Hematopoietic multipotent progenitor cell (in vitro differentiated cells): ENCODE data around the gene SERPINH1. TPM values are rescaled to one million over a fixed set of nuclear protein-coding genes. Genes with fewer than 3 reads are reported as not detected.
A peak's percentile ranks its signal among the peaks of the same experiment; 100 is the strongest.
"Not testable (repeated sequence)": the region's sequence is repeated elsewhere in the genome, so short reads cannot be mapped to it uniquely, and the experiment has no call there.

ENCODE experiments used
- DNase-seq, 3 donors: peaks; one replicate each; pipeline ENCODE4 v3.0.0-alpha.2; 2011 to 2015; ENCODE audit warnings: low read depth in 2 of 3, low spot score in 2 of 3
- total RNA-seq: library from RNA; depleted of rRNA; stranded (reverse); fragments of >200 nt; gene quantifications from one replicate; pipeline ENCODE4 v1.2.3, GENCODE V29; 2012

SERPINH1 gene
- total RNA-seq, 1 donor: 92.4 TPM

- DNase-seq: no peak
These were observed 10.7 kb downstream of the SERPINH1 start for GRCh38 chr11:75572744-75573143.

DNA sequence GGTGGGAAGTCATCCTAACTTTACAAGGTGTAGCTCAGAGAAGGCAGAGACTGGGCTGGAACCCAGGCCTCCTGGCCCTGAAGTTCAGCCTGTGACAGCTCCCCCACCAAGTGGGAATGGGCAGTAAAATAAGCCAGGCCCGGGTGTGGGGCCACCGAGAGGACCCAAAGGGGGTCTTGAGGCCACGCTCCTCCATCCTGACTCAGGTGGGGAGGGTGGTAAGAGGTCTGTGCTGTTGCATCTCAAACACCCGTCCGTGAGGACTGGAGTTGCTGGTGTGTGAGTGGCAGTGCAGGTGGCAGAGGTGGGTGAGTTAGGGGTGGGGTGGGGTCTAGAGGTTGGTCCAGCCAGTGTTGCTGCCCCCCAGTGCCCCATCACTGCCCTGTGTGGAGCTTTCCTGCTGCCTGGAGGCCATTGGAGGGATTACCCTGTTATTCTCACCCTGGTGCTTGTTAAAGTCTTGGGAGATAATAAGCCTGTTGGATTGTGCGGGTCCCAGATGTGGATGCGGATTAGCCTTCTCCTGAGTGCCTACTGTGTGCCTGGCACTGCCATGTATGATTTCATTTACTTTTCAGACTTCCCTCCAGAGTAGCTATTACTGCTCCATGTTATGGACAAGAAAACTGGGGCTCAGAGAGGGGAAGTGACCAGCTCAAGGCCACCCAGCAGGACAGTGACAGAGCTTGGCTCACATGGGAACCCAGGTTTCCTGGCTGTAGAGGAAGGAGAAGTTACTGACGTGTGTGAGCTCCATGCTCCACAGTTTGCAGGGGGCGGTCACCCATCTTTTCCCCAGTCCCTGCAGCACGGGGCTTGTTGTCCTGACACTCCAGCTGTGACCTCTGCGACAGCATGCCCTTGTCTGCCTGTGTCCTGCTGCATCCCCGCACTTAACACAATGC lies 12.9 kb downstream of the SERPINH1 start:
- DNase-seq: no peak

DNA sequence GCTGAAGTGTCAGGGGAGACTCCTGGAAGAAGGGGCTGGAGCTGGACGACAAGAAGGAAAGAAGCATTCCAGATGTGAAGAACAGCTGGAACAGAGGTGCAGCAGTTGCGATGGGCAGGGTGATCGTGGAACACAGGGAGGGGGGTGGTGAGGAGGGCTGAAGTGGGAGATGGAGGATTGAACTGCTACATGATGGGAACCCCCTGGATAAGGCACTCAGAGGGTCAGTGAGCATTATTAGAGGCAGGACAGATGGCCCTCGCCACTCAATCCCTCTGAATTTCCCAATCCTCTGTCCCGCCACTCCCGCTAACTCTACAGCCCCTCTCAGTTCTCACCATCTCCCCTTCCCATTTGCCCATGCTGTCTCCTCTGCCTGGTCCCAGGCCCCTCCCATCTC lies 14.0 kb downstream of the SERPINH1 start:
- no peak for DNase-seq

- DNase-seq: peak in 2 of 3 donors; percentile 70 to 84
These were observed 14.5 kb downstream of the SERPINH1 start for GRCh38 chr11:75576499-75576918.

DNA sequence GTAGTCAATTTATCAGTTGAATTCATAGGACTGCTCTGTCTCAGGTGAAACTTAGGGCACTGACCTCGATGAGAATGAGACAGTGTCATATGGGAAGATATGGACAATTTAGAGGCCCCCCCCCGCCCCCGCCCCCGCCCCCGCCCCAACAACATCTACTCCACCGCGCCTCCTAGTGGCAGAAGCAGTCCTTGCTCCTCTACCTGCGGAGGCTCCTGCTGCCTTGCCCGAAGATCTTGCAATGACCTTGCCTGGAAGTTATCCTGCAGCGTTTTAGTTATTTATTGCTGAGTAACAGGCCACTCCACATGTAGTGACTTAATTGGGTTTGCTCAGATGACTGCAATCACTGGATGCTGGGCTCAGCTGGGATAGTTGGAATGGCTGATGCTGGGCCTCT lies 15.2 kb downstream of the SERPINH1 start:
- DNase-seq: peak in 2 of 3 donors; percentile 13 to 39

DNA sequence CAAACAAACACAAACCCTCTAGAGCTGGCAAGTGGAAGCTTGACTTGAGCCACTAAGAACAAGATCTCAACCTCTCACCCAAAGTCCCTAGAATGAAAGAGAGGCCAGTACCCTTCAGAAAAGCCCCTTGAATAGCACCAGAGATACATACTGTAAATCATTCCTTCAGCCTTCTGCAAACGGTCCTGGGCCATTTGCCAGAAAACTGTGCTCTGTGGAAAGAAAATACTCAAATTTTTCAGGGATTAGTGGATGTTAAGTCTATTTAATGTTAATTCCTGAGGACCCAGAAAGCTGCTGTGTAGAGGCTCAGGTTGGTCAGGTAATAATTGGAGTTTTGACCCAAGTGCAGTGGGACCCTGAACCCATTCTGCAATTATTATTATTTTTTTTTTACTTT lies 16.9 kb downstream of the SERPINH1 start:
- DNase-seq: no peak

GRCh38 chr11:75579841-75580240 lies 17.8 kb downstream of the SERPINH1 start:
- DNase-seq: no peak

DNA sequence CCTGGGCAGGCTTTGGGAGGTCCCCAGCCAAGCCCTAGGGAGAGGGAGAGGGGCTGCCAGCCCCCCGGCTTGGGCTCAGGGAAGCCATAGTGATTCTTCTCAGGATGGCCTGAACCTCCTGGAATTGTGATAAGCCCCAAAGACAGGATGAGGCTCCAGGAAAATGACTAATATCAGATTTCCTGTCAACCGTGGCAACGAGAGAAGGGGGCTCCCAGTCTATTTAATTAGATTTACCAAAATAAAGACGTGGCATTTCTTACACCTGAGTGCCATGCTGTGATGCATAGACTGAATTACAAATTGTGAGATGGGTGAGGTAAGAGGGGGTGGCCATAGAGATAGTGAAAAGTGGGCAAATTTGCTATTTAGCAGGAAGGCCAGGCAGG lies 20.4 kb downstream of the SERPINH1 start:
- DNase-seq: peak in 1 of 3 donors; percentile 51

GRCh38 chr11:75582895-75583717 lies 21.1 kb downstream of the SERPINH1 start:
- peak; percentile 11 to 94 (median 86) for DNase-seq

GRCh38 chr11:75583718-75584658 lies 21.9 kb downstream of the SERPINH1 start:
- DNase-seq: peak in 2 of 3 donors; percentile 65 to 67

DNA sequence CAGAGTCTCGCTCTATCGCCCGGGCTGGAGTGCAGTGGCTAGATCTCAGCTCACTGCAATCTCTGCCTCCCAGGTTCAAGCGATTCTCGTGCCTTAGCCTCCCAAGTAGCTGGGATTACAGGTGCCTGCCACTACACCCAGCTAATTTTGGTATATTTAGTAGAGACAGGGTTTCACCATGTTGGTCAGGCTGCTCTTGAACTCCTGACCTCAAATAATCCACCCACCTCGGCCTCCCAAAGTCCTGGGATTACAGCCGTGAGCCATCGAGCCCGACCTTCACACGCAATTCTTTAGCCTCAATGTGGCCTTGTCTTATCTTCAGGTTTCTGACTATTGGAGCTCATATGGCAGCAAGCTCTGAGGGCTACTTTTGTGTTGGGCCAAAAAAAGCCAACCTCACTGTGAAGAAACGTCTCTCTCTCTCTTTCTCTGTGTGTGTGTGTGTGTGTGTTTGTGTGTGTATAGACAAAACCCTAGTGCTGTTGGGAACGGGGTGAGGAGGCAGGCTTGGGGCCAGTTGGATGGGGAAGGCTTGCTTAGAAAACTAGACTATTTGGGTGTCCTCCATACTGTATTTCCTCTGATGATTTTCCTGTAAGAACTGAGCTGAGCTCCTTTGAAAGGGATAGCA lies 22.7 kb downstream of the SERPINH1 start:
- DNase-seq: not testable (repeated sequence)

DNA sequence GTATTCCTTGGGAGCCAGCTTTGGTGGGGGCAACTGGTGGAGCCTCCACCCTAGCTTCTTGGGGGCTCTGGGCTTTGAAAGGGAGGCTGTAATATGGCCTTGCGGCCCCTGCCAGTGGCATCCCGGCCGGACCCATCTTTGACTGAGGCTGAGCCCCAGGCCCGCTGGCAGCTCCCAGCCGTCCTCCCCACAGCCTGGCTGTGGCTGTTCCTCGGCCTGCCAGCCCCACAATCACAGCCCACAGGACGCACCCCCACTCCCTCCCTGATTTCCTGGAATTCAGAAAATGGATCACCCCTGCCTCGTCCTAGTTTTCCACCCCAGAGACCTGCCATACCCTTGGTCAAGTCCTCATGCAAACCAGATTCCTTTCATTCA lies 23.2 kb downstream of the SERPINH1 start:
- DNase-seq: no peak

GRCh38 chr11:75586395-75586794 lies 24.3 kb downstream of the SERPINH1 start:
- no peak for DNase-seq

GRCh38 chr11:75588051-75588481 lies 26.0 kb downstream of the SERPINH1 start:
- no peak for DNase-seq

DNA sequence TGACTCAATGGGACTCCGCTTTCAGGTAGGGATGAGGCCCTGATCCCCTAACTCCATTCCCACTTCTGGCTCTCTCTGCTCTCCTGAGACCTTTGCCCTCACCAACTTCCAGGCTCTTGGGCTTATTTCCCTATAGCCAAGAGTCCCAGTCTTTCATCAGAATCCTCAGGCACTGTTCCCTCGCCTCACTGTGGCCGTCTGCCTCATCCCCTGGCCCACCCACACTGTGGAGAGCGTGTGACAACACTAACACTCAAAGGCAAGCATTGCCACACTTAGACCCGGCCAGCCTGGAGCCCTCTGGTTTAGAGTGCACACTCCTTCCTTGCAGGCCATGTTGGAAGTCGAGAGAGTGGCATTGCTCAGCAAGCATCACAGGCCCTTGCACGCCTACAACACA lies 27.0 kb downstream of the SERPINH1 start:
- DNase-seq: no peak

DNA sequence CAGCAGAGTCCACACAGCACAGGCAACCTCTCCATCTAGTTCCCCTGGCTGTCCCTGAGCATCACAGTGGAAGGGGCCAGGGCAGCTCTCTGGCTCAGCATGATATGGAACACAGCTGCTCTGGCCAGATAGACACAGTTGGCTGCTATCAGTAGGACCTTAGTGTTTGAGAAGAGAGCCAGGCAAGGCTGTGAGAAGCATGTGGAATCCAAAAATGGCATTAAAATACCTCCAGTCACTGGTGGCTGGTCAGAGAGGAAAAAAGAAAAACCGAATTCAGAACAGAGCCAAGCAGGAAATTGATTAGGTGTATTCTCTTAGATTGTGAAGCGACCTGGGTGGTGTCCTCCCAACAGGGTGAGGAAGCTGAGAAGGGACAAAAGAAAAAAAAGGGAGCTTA lies 27.9 kb downstream of the SERPINH1 start:
- peak in 2 of 3 donors; percentile 44 to 50 for DNase-seq

- DNase-seq: no peak
These were observed 29.3 kb downstream of the SERPINH1 start for GRCh38 chr11:75591371-75591770.

- DNase-seq: no peak
These were observed 29.9 kb downstream of the SERPINH1 start for GRCh38 chr11:75591966-75592365.

- DNase-seq: no peak
These were observed 30.7 kb downstream of the SERPINH1 start for GRCh38 chr11:75592715-75593114.
